Cardiac muscle cell (in vitro differentiated cells and primary cell): ENCODE results near the gene GGA1. TPM values are rescaled to one million over a fixed set of nuclear protein-coding genes. Genes with fewer than 3 reads are reported as not detected.
"Not testable (repeated sequence)": the region's sequence is repeated elsewhere in the genome, so short reads cannot be mapped to it uniquely, and the experiment has no call there.

Experiments
- DNase-seq, 2 donors: peaks; one replicate each; pipeline versions ENCODE4 v3.0.0 to v3.0.0-alpha.2; 2010 to 2017; ENCODE audit warnings: low read depth in 1 of 2, low spot score in 1 of 2
- H3K27ac ChIP-seq: fragments of 200-600 bp; sonication (generic); 2 replicates; pipeline ENCODE4 v1.5.1; 2016
- H3K27me3 ChIP-seq: fragments of 200-600 bp; sonication (generic); 2 replicates; pipeline ENCODE4 v1.6.0; 2016; ENCODE audit warnings: control low read depth
- H3K36me3 ChIP-seq: fragments of 200-600 bp; sonication (generic); 2 replicates; pipeline ENCODE4 v1.5.1; 2016; ENCODE audit warnings: control low read depth
- H3K4me1 ChIP-seq: fragments of 200-600 bp; sonication (generic); 2 replicates; pipeline ENCODE4 v1.8.1; 2017; ENCODE audit warnings: low read depth, mild to moderate bottlenecking, mixed run types
- H3K4me3 ChIP-seq: fragments of 200-600 bp; sonication (generic); 2 replicates; pipeline ENCODE4 v1.5.1; 2016; ENCODE audit warnings: mild to moderate bottlenecking
- H3K9me3 ChIP-seq: fragments of 200-600 bp; sonication (generic); 2 replicates; pipeline ENCODE4 v1.5.1; 2017; ENCODE audit warnings: low read depth, mild to moderate bottlenecking, control low read depth
- polyA plus RNA-seq: library from polyadenylated mRNA; unstranded; fragments of >200 nt; fragmentation: Nextera tagmentation; extraction: Ambion mirVana; gene quantifications from 2 replicates; pipeline ENCODE4 v1.2.1, GENCODE V29; 2016
- total RNA-seq: library from RNA; depleted of rRNA; stranded (reverse); fragments of >200 nt; gene quantifications from 2 replicates; pipeline ENCODE4 v1.2.3, GENCODE V29; 2016
- TF ChIP-seq, protein P1 (sequence below): IDR thresholded peaks from 2 replicates; pipeline ENCODE4 v1.5.1; 2012; ENCODE audit warnings: low read depth, mild to moderate bottlenecking, low read length

The GGA1 gene
- total and polyA plus RNA-seq, 2 experiments from 2014 or later = 82.6 to 114 TPM

DNA sequence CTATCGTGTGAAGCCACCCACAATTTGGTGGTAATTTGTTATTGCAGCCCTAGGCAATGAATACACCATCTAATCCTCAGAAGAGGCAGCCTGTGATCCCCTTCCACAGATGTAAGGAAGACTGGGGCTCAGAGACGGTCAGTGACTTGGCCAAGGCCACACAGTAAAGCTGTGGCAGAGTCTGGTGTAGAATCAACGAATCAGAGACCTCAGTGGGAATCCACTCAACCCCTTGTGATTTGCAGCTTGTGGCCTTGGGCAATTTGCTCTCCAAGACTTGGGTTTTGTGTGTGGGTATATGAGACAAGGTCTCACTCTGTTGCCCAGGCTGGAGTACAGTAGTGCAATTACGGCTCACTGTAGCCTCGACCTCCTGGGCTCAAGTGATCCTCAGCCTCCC is 30.6 kb upstream of the GGA1 start:
- Histone ChIP-seq H3K4me1 (peaks cover 2% of the 10 kb centered on the region), H3K36me3 (no peaks in the 10 kb centered on the region), H3K4me3 (no peak overlapping the region), H3K9me3 (no peaks in the 10 kb centered on the region), H3K27me3 (no peaks in the 10 kb centered on the region), H3K27ac (no peak overlapping the region)
- no peak for DNase-seq
- TF ChIP-seq, protein P1, sequence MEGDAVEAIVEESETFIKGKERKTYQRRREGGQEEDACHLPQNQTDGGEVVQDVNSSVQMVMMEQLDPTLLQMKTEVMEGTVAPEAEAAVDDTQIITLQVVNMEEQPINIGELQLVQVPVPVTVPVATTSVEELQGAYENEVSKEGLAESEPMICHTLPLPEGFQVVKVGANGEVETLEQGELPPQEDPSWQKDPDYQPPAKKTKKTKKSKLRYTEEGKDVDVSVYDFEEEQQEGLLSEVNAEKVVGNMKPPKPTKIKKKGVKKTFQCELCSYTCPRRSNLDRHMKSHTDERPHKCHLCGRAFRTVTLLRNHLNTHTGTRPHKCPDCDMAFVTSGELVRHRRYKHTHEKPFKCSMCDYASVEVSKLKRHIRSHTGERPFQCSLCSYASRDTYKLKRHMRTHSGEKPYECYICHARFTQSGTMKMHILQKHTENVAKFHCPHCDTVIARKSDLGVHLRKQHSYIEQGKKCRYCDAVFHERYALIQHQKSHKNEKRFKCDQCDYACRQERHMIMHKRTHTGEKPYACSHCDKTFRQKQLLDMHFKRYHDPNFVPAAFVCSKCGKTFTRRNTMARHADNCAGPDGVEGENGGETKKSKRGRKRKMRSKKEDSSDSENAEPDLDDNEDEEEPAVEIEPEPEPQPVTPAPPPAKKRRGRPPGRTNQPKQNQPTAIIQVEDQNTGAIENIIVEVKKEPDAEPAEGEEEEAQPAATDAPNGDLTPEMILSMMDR = no peak

DNA sequence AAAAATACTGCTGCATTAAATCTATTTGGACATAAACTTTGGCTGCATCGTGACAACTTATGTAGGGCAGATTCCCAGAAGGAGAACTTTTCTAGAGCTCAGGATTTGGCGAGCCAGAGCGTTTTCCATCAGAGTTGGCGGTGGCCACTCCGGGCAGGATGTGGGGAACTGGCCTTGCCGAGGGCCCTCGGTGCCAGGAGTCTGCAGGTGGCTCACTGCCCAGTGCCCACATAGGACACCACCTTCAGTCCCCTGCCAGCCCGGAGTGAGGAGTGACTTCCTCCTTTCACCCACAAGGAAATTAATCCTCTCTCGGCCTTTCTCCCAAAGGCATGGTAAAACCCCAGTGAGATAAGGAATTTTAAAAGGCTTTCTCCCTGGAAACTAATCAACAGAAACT is 27.1 kb upstream of the GGA1 start:
- no peak overlapping the region for H3K27ac ChIP-seq
- no peak overlapping the region for H3K4me3 ChIP-seq
- no peaks in the 10 kb centered on the region for H3K27me3 ChIP-seq
- no peaks in the 10 kb centered on the region for H3K36me3 ChIP-seq
- H3K4me1 ChIP-seq = peaks cover 2% of the 10 kb centered on the region
- no peaks in the 10 kb centered on the region for H3K9me3 ChIP-seq
- TF ChIP-seq, protein P1 = no peak
- no peak for DNase-seq

DNA sequence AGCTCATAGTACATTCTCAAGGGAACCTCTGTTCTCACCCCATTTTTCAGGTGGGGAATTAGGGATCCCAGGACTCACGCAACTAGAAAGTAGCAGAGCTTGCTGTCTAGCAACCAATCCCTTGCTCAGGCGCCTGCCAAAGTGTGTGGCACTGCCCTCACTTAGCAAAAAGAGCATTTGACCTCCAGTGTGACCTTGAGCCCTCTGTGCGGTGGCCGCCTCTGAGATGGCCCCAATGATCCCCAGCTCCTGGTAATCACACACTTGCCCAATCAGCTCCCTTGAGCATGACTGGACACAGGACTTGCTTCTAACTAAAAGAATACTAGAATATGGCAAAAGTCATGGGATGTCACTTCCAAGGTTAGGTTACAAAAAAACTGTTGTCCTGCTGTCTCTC is 26.1 kb upstream of the GGA1 start:
- TF ChIP-seq, protein P1 = no peak
- no peak for DNase-seq
- no peaks in the 10 kb centered on the region for H3K9me3 ChIP-seq
- peaks cover 2% of the 10 kb centered on the region for H3K4me1 ChIP-seq
- no peaks in the 10 kb centered on the region for H3K36me3 ChIP-seq
- H3K4me3 ChIP-seq = no peak overlapping the region
- no peaks in the 10 kb centered on the region for H3K27me3 ChIP-seq
- no peak overlapping the region for H3K27ac ChIP-seq

DNA sequence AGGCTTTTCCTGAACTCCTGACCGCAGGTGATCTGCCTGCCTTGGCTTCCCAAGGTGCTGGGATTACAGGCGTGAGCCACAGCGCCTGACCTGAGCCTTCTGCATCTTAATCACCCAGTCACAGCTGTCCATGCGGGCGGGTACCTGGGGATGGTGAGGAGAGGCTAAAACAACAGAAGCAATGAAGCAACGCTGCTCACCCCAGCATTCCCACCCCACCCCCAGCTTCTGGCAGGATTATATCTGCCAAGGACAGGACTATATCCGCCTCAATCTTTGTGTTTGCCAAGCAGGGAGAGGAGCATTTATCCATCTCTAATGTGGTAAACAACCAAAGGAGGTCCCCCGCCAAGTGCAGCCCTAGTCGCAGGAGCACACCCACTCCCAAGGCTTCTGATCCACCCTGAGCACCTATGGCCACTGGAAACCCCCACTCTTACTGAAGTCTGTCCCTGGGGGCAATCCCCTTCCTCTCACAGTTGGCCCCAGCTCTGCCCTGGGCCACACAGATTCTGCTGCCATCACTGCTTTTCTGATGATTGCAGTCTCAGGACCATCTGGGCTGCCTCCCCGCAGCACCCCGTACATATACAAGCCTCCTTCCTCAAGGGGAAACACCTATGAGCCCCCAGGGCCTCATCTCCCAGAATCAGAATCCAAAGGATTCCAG is 20.0 kb upstream of the GGA1 start:
- H3K36me3 ChIP-seq = no peaks in the 10 kb centered on the region
- no peaks in the 10 kb centered on the region for H3K9me3 ChIP-seq
- no peaks in the 10 kb centered on the region for H3K4me1 ChIP-seq
- H3K27ac ChIP-seq = no peak overlapping the region
- no peak for DNase-seq
- H3K27me3 ChIP-seq = no peaks in the 10 kb centered on the region
- H3K4me3 ChIP-seq = no peak overlapping the region
- TF ChIP-seq, protein P1 = no peak

DNA sequence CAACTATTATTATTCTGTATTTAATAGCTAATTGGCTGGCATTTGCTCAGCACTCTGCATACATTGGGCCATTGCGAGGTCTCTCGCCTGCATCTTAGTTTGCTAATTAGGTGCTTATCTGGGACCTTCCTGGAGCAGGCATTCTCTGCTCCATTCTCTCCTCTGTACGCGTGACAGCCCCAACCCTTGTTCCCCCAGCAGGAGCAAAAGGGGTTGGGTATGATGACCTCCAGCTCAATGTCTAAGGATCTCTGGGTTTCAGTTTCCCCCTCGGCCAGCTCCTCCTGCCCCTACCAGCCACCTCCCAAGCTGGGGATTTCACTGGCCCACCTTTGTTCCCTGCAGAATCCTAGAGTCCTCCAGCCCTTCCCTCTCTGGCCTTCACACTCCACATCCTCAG is 19.0 kb upstream of the GGA1 start:
- no peaks in the 10 kb centered on the region for H3K27me3 ChIP-seq
- H3K36me3 ChIP-seq = no peaks in the 10 kb centered on the region
- TF ChIP-seq, protein P1 = no peak
- no peak overlapping the region for H3K27ac ChIP-seq
- no peak for DNase-seq
- no peak overlapping the region for H3K4me3 ChIP-seq
- H3K9me3 ChIP-seq = no peaks in the 10 kb centered on the region
- H3K4me1 ChIP-seq = no peaks in the 10 kb centered on the region

DNA sequence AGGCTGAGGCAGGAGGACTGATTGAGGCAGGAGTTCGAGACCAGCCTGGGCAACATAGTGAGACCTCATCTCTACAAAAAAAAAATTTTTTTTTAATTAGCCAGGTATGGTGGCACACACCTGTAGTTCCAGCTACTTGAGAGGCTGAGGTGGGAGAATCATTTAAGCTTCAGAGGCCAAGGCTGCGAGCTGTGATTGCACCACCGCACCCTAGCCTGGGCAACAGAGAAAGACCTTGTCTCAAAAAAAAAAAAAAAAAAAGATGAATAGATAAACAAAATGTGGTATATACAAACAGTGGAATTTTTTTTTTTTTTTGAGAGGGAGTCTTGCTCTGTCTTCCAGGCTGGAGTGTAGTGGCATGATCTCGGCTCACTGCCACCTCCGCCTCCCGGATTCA is 17.6 kb upstream of the GGA1 start:
- DNase-seq, H3K4me3 ChIP-seq, H3K27me3 ChIP-seq, H3K36me3 ChIP-seq, H3K4me1 ChIP-seq, H3K9me3 ChIP-seq, H3K27ac ChIP-seq: not testable (repeated sequence)
